SK-N-SH (cell line): ENCODE measurements around the gene PHPT1. TPM values are rescaled to one million over a fixed set of nuclear protein-coding genes. Genes with fewer than 3 reads are reported as not detected.

ENCODE experiments used
- CTCF ChIA-PET: fragments of 300-600, 350-600 bp; formaldehyde crosslinking; extraction: SDS; loops from one replicate; lab custom pipeline; 2021; lab: Yijun Ruan, JAX
- POLR2A ChIA-PET: fragments of 350-600 bp; sonication (Branson Sonifier 250); formaldehyde crosslinking; extraction: SDS; loops from one replicate; lab custom pipeline; 2020; ENCODE audit warnings: antibody characterized with exemption, inconsistent platforms; lab: Yijun Ruan, JAX
- DNase-seq: peaks from one replicate; pipeline ENCODE4 v3.0.0; 2012
- H2AFZ ChIP-seq: fragments of 200-600 bp; sonication (generic); 2 replicates; pipeline ENCODE4 v1.8.1; 2016; ENCODE audit warnings: antibody characterized with exemption, mild to moderate bottlenecking, low read depth
- H3F3A ChIP-seq: fragments of 200-600 bp; sonication (generic); replicated peaks from 2 replicates; pipeline ENCODE3; 2016; ENCODE audit warnings: antibody characterized with exemption, mild to moderate bottlenecking; ENCODE audit not compliant: insufficient read depth
- H3K27ac ChIP-seq, 2 experiments: fragments of 200-500 bp in 1 of 2; fragments of 200-600 bp in 1 of 2; sonication (Bioruptor generic) in 1 of 2; sonication (generic), shearing (Covaris generic) in 1 of 2; 2 replicates each; pipeline versions ENCODE4 v1.5.1 to v1.6.1; 2014 to 2016; ENCODE audit warnings: low read depth in 2 of 2, inconsistent platforms in 1 of 2, low read length in 1 of 2, mild to moderate bottlenecking in 1 of 2, mixed read lengths in 1 of 2
- H3K27me3 ChIP-seq: fragments of 200-600 bp; sonication (generic), shearing (Covaris generic); 2 replicates; pipeline ENCODE4 v1.6.1; 2016; ENCODE audit warnings: mixed run types; ENCODE audit not compliant: insufficient read depth
- H3K36me3 ChIP-seq, 2 experiments: fragments of 200-500 bp in 1 of 2; fragments of 200-600 bp in 1 of 2; sonication (Bioruptor generic) in 1 of 2; sonication (generic) in 1 of 2; replicated peaks in 1 of 2; 2 replicates each; pipeline versions ENCODE3 to v1.5.1; 2014 to 2016; ENCODE audit warnings: low read length in 1 of 2, mild to moderate bottlenecking in 1 of 2; ENCODE audit not compliant: insufficient read depth in 2 of 2, control insufficient read depth in 1 of 2
- H3K4me1 ChIP-seq, 2 experiments: fragments of 200-500 bp in 1 of 2; fragments of 200-600 bp in 1 of 2; sonication (Bioruptor generic) in 1 of 2; sonication (generic), shearing (Covaris generic) in 1 of 2; 2 replicates each; pipeline versions ENCODE4 v1.5.1 to v1.6.1; 2014 to 2016; ENCODE audit warnings: low read depth in 1 of 2, low read length in 1 of 2, mixed run types in 1 of 2; ENCODE audit not compliant: insufficient read depth in 2 of 2, control insufficient read depth in 1 of 2
- H3K4me2 ChIP-seq: fragments of 200-600 bp; sonication (generic), shearing (Covaris generic); 2 replicates; pipeline ENCODE4 v1.6.1; 2017; ENCODE audit warnings: mixed run types
- H3K4me3 ChIP-seq, 2 experiments: fragments of 200-500 bp in 1 of 2; fragments of 200-600 bp in 1 of 2; sonication (Bioruptor generic) in 1 of 2; sonication (generic), shearing (Covaris generic) in 1 of 2; 2 replicates each; pipeline versions ENCODE4 v1.5.1 to v1.8.1; 2014 to 2016; ENCODE audit warnings: low read depth in 2 of 2, inconsistent platforms in 1 of 2, low read length in 1 of 2, mild to moderate bottlenecking in 1 of 2, mixed read lengths in 1 of 2, moderate library complexity in 1 of 2
- H3K79me2 ChIP-seq: fragments of 200-600 bp; sonication (generic); 2 replicates; pipeline ENCODE4 v1.8.1; 2017; ENCODE audit warnings: mild to moderate bottlenecking; ENCODE audit not compliant: insufficient read depth
- H3K9ac ChIP-seq: fragments of 200-600 bp; sonication (generic); 2 replicates; pipeline ENCODE4 v1.6.1; 2017; ENCODE audit warnings: mixed run types
- H3K9me2 ChIP-seq: fragments of 200-600 bp; sonication (generic); 2 replicates; pipeline ENCODE4 v1.6.1; 2017; ENCODE audit warnings: mixed run types
- H3K9me3 ChIP-seq: fragments of 200-600 bp; sonication (generic); 2 replicates; pipeline ENCODE4 v1.6.1; 2017; ENCODE audit warnings: mixed run types, mild to moderate bottlenecking, moderate library complexity
- H4K20me1 ChIP-seq: fragments of 200-600 bp; sonication (generic); 2 replicates; pipeline ENCODE4 v1.6.1; 2017; ENCODE audit warnings: mild to moderate bottlenecking, mixed run types; ENCODE audit not compliant: insufficient read depth
- CTCF ChIP-seq: fragments of 200-600 bp; sonication (generic); IDR thresholded peaks from 2 replicates; pipeline ENCODE4 v1.6.1; 2017; ENCODE audit warnings: antibody characterized with exemption, mild to moderate bottlenecking, moderate library complexity
- ELF1 ChIP-seq: IDR thresholded peaks from 2 replicates; pipeline ENCODE4 v1.4.0; 2012
- EZH2phosphoT487 ChIP-seq: fragments of 200-600 bp; sonication (generic); IDR thresholded peaks from 2 replicates; pipeline ENCODE4 v1.6.1; 2017; ENCODE audit warnings: low read depth, mixed run types, mild to moderate bottlenecking, antibody characterized with exemption, moderate library complexity, borderline replicate concordance
- FOXM1 ChIP-seq: IDR thresholded peaks from 2 replicates; pipeline ENCODE4 v1.4.0; 2012; ENCODE audit warnings: low read depth, mild to moderate bottlenecking
- GABPA ChIP-seq: IDR thresholded peaks from 2 replicates; pipeline ENCODE4 v1.4.0; 2012; ENCODE audit warnings: low read depth, mild to moderate bottlenecking
- JUND ChIP-seq: IDR thresholded peaks from 2 replicates; pipeline ENCODE4 v1.4.0; 2012
- MEF2A ChIP-seq: IDR thresholded peaks from 2 replicates; pipeline ENCODE4 v1.4.0; 2012; ENCODE audit warnings: low read depth, borderline replicate concordance
- MXI1 ChIP-seq: IDR thresholded peaks from 2 replicates; pipeline ENCODE4 v1.6.1; 2012; ENCODE audit warnings: mild to moderate bottlenecking, low read depth, low read length, improper control_type of control experiment
- NFIC ChIP-seq: IDR thresholded peaks from 2 replicates; pipeline ENCODE4 v1.4.0; 2012; ENCODE audit warnings: borderline replicate concordance
- POLR2AphosphoS5 ChIP-seq: IDR thresholded peaks from 2 replicates; pipeline ENCODE4 v1.6.1; 2012; ENCODE audit warnings: low read depth, low read length
- SIN3A ChIP-seq: IDR thresholded peaks from 2 replicates; pipeline ENCODE4 v1.6.1; 2012; ENCODE audit warnings: low read depth, mild to moderate bottlenecking, low read length, moderate library complexity, borderline replicate concordance
- TEAD4 ChIP-seq: IDR thresholded peaks from 2 replicates; pipeline ENCODE4 v1.4.0; 2012; ENCODE audit warnings: mild to moderate bottlenecking, borderline replicate concordance; ENCODE audit not compliant: insufficient read depth
- USF2 ChIP-seq: fragments of 150-350 bp; IDR thresholded peaks from 2 replicates; pipeline ENCODE4 v1.6.1; 2017; ENCODE audit warnings: antibody characterized with exemption, low read length, low read depth, borderline replicate concordance
- YY1 ChIP-seq: IDR thresholded peaks from 2 replicates; pipeline ENCODE4 v1.4.0; 2012; ENCODE audit warnings: low read depth, mild to moderate bottlenecking
- ZBTB33 ChIP-seq: IDR thresholded peaks from 2 replicates; pipeline ENCODE4 v1.4.0; 2012; ENCODE audit warnings: low read depth, borderline replicate concordance
- WGBS: methylation state at CpG from one replicate; pipeline ENCODE4 v1.1.6; 2017; ENCODE audit warnings: low lambda C conversion rate; 5-methylcytosine and 5-hydroxymethylcytosine counted together
- polyA plus RNA-seq, 3 experiments: library from polyadenylated mRNA; depleted of rRNA; stranded (reverse); fragments of >200 nt; gene quantifications; 2 replicates each; pipeline ENCODE4 v1.2.3, GENCODE V29; 2012

Gene PHPT1
- polyA plus RNA-seq, 1 of the 3 experiments (the other 2 are of a cell fraction) = 517 TPM

- Histone ChIP-seq H3K27me3 (no peaks in the 10 kb centered on the region), H3K9ac (no peak overlapping the region), H3K36me3 (peaks cover 0 to 7% of the 10 kb centered on the region in 2 experiments), H3K4me2 (no peak overlapping the region), H3K79me2 (peaks cover 18% of the 10 kb centered on the region; the same call in 1 of the 2 replicates), H4K20me1 (peaks cover 10% of the 10 kb centered on the region; the same call in 1 of the 2 replicates), H2AFZ (no peak overlapping the region), H3K27ac (no peak overlapping the region), H3K9me2 (no peaks in the 10 kb centered on the region), H3K4me3 (no peak overlapping the region), H3F3A (peaks cover 17% of the 10 kb centered on the region), H3K9me3 (no peaks in the 10 kb centered on the region), H3K4me1 (peaks cover 24 to 33% of the 10 kb centered on the region in 2 experiments; a peak in 2 of 4 replicates)
- ChIA-PET CTCF (interaction anchor here (1.4 to 2.2 kb wide), 2 partner anchors 13 to 14 kb away, joined by 3 to 7 read pairs; no protein-coding TSS in a partner anchor), POLR2A (no interaction called here)
- TF ChIP-seq NFIC = no peak
- TF ChIP-seq MXI1 = no peak
- TF ChIP-seq GABPA = no peak
- no peak for TF ChIP-seq CTCF
- no peak for TF ChIP-seq ZBTB33
- no peak for TF ChIP-seq ELF1
- TF ChIP-seq USF2 = no peak
- TF ChIP-seq SIN3A = no peak
- TF ChIP-seq MEF2A = no peak
- no peak for TF ChIP-seq YY1
- TF ChIP-seq TEAD4 = no peak
- no peak for TF ChIP-seq EZH2phosphoT487
- TF ChIP-seq POLR2AphosphoS5 = no peak
- no peak for TF ChIP-seq JUND
- TF ChIP-seq FOXM1 = no peak
- 99% methylated on average over 48 of the region's 102 CpGs for WGBS
- no peak for DNase-seq
Measured at GRCh38 chr9:136845465-136846260, 3.5 kb upstream of the PHPT1 start.
